Panc1 (cell line): ENCODE data around the gene CDK11B.

ENCODE experiments used
- POLR2AphosphoS5 ChIP-seq: IDR thresholded peaks from 2 replicates; pipeline ENCODE4 v1.6.1; 2012; ENCODE audit warnings: mild to moderate bottlenecking, low read depth, low read length, moderate library complexity
- SIN3A ChIP-seq: IDR thresholded peaks from 2 replicates; pipeline ENCODE4 v1.6.1; 2012; ENCODE audit warnings: low read depth, mild to moderate bottlenecking, low read length, moderate library complexity, borderline replicate concordance; ENCODE audit not compliant: insufficient read depth
- TCF7L2 ChIP-seq: IDR thresholded peaks from 2 replicates; pipeline ENCODE4 v1.6.1; 2011; ENCODE audit warnings: mild to moderate bottlenecking, low read depth, low read length, inconsistent platforms
- TF ChIP-seq, protein P1 (sequence below): fragments of 450-650 bp; IDR thresholded peaks from 2 replicates; pipeline ENCODE4 v1.5.1; 2017; ENCODE audit warnings: mild to moderate bottlenecking
- TF ChIP-seq, protein P2 (sequence below), 2 experiments: IDR thresholded peaks; 2 replicates each; pipeline ENCODE4 v1.6.1; 2011 to 2012; ENCODE audit warnings: low read depth in 2 of 2, control low read depth in 1 of 2, low read length in 1 of 2, mild to moderate bottlenecking in 1 of 2, moderate library complexity in 1 of 2; ENCODE audit not compliant: insufficient read depth in 1 of 2

DNA sequence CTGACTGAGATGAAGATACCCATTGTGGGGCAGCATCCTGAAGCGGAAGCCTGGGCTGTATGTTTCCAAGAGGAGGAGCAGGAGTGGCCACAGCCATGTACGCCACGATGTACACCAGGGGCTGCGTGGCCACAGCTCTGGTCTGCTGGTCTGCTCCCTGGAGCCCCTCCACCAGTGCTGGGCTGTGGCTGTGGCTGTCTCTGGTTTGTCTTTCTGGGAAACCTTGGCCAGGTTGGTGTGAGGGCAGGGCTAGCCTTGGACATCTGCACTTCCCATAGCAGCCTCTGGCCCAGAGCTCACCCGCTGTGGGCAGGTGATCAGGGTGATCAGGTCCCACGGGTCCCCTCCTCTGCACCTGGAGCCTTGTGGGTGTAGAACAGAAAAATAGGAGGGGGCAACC, 40.9 kb downstream of the CDK11B start:
- TF ChIP-seq, protein P1, sequence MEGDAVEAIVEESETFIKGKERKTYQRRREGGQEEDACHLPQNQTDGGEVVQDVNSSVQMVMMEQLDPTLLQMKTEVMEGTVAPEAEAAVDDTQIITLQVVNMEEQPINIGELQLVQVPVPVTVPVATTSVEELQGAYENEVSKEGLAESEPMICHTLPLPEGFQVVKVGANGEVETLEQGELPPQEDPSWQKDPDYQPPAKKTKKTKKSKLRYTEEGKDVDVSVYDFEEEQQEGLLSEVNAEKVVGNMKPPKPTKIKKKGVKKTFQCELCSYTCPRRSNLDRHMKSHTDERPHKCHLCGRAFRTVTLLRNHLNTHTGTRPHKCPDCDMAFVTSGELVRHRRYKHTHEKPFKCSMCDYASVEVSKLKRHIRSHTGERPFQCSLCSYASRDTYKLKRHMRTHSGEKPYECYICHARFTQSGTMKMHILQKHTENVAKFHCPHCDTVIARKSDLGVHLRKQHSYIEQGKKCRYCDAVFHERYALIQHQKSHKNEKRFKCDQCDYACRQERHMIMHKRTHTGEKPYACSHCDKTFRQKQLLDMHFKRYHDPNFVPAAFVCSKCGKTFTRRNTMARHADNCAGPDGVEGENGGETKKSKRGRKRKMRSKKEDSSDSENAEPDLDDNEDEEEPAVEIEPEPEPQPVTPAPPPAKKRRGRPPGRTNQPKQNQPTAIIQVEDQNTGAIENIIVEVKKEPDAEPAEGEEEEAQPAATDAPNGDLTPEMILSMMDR = no peak
- TF ChIP-seq POLR2AphosphoS5 (no peak), TCF7L2 (no peak), SIN3A (no peak)
- TF ChIP-seq, protein P2, sequence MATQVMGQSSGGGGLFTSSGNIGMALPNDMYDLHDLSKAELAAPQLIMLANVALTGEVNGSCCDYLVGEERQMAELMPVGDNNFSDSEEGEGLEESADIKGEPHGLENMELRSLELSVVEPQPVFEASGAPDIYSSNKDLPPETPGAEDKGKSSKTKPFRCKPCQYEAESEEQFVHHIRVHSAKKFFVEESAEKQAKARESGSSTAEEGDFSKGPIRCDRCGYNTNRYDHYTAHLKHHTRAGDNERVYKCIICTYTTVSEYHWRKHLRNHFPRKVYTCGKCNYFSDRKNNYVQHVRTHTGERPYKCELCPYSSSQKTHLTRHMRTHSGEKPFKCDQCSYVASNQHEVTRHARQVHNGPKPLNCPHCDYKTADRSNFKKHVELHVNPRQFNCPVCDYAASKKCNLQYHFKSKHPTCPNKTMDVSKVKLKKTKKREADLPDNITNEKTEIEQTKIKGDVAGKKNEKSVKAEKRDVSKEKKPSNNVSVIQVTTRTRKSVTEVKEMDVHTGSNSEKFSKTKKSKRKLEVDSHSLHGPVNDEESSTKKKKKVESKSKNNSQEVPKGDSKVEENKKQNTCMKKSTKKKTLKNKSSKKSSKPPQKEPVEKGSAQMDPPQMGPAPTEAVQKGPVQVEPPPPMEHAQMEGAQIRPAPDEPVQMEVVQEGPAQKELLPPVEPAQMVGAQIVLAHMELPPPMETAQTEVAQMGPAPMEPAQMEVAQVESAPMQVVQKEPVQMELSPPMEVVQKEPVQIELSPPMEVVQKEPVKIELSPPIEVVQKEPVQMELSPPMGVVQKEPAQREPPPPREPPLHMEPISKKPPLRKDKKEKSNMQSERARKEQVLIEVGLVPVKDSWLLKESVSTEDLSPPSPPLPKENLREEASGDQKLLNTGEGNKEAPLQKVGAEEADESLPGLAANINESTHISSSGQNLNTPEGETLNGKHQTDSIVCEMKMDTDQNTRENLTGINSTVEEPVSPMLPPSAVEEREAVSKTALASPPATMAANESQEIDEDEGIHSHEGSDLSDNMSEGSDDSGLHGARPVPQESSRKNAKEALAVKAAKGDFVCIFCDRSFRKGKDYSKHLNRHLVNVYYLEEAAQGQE (IDR thresholded peaks at IDR 0.05; ENCODE audit: insufficient read depth in 1 of 2, low read depth in 2 of 2, low read length in 1 of 2) = no peak
